Activated T-helper 17 cell treated with anti-CD3 and anti-CD28 coated beads, Interleukin-2, amount 50 U/mL, for 72 hours (primary cell): Measurements from ENCODE around the gene GOSR1. TPM values are rescaled to one million over a fixed set of nuclear protein-coding genes. Genes with fewer than 3 reads are reported as not detected.
"Not testable (repeated sequence)": the region's sequence is repeated elsewhere in the genome, so short reads cannot be mapped to it uniquely, and the experiment has no call there.

Experiments used
- ATAC-seq: fragments of 150-1000 bp; cut with Tn5 transposase; replicated peaks from 2 replicates; pipeline ENCODE4 v1.10.0; 2021; ENCODE audit warnings: mild to moderate bottlenecking, moderate library complexity
- H3K27ac Mint-ChIP-seq: one replicate; pipeline ENCODE4 v1.8.0; 2022; ENCODE audit warnings: mixed read lengths
- H3K27me3 Mint-ChIP-seq: one replicate; pipeline ENCODE4 v1.8.0; 2022; ENCODE audit warnings: mixed read lengths
- H3K36me3 Mint-ChIP-seq: one replicate; pipeline ENCODE4 v1.8.0; 2022; ENCODE audit warnings: low read depth, mild to moderate bottlenecking, mixed read lengths
- H3K4me1 Mint-ChIP-seq: one replicate; pipeline ENCODE4 v1.8.0; 2022; ENCODE audit warnings: mixed read lengths
- H3K4me3 Mint-ChIP-seq: one replicate; pipeline ENCODE4 v1.8.0; 2022; ENCODE audit warnings: mild to moderate bottlenecking, mixed read lengths
- H3K9me3 Mint-ChIP-seq: one replicate; pipeline ENCODE4 v1.8.0; 2022; ENCODE audit warnings: mixed read lengths
- total RNA-seq, 2 donors: library from RNA; stranded (reverse); gene quantifications; one replicate each; pipeline ENCODE4 v1.2.3, GENCODE V29; 2022

The GOSR1 gene
- total RNA-seq, 2 donors from 2014 or later, result 42.4 to 45.2 TPM

GRCh38 chr17:30545024-30545423 lies 67.8 kb downstream of the GOSR1 start:
- no peaks in the 10 kb centered on the region for H3K27me3 Mint-ChIP-seq
- no peak for ATAC-seq
- H3K9me3 Mint-ChIP-seq, result no peaks in the 10 kb centered on the region

GRCh38 chr17:30547778-30548573 lies 70.8 kb downstream of the GOSR1 start:
- no peak for ATAC-seq
- H3K9me3 Mint-ChIP-seq, result no peaks in the 10 kb centered on the region
- H3K27ac Mint-ChIP-seq, result no peak overlapping the region
- no peaks in the 10 kb centered on the region for H3K27me3 Mint-ChIP-seq
- H3K36me3 Mint-ChIP-seq, result no peaks in the 10 kb centered on the region
- H3K4me3 Mint-ChIP-seq, result no peak overlapping the region
- no peaks in the 10 kb centered on the region for H3K4me1 Mint-ChIP-seq

More at GRCh38 chr17:30545024-30545423, 67.8 kb downstream of the GOSR1 start:
- Mint-ChIP-seq H3K36me3 (no peaks in the 10 kb centered on the region), H3K4me1 (no peaks in the 10 kb centered on the region), H3K4me3 (no peak overlapping the region), H3K27ac (no peak overlapping the region)

GRCh38 chr17:30549181-30549580 lies 72.0 kb downstream of the GOSR1 start:
- H3K27ac Mint-ChIP-seq, H3K4me1 Mint-ChIP-seq, H3K9me3 Mint-ChIP-seq, H3K36me3 Mint-ChIP-seq, ATAC-seq, H3K27me3 Mint-ChIP-seq, H3K4me3 Mint-ChIP-seq: not testable (repeated sequence)

GRCh38 chr17:30549864-30550511 lies 72.8 kb downstream of the GOSR1 start:
- Mint-ChIP-seq H3K27me3 (no peaks in the 10 kb centered on the region), H3K4me3 (no peak overlapping the region), H3K4me1 (no peaks in the 10 kb centered on the region), H3K36me3 (no peaks in the 10 kb centered on the region), H3K27ac (no peak overlapping the region), H3K9me3 (no peaks in the 10 kb centered on the region)
- ATAC-seq, result no peak

- Mint-ChIP-seq H3K36me3 (no peaks in the 10 kb centered on the region), H3K27me3 (no peaks in the 10 kb centered on the region), H3K4me3 (no peak overlapping the region), H3K4me1 (no peaks in the 10 kb centered on the region), H3K9me3 (no peaks in the 10 kb centered on the region), H3K27ac (no peak overlapping the region)
- ATAC-seq, result peak; percentile 55
Observed at GRCh38 chr17:30550512-30551273, 73.5 kb downstream of the GOSR1 start.

- H3K9me3 Mint-ChIP-seq, H3K4me3 Mint-ChIP-seq, H3K4me1 Mint-ChIP-seq, H3K27me3 Mint-ChIP-seq, ATAC-seq, H3K36me3 Mint-ChIP-seq, H3K27ac Mint-ChIP-seq: not testable (repeated sequence)
Observed at GRCh38 chr17:30551274-30551995, 74.2 kb downstream of the GOSR1 start.

- Mint-ChIP-seq H3K9me3 (no peaks in the 10 kb centered on the region), H3K36me3 (no peaks in the 10 kb centered on the region), H3K4me3 (no peak overlapping the region), H3K27me3 (no peaks in the 10 kb centered on the region), H3K4me1 (no peaks in the 10 kb centered on the region), H3K27ac (no peak overlapping the region)
- no peak for ATAC-seq
Observed at GRCh38 chr17:30551996-30552339, 74.8 kb downstream of the GOSR1 start.

- no peaks in the 10 kb centered on the region for H3K9me3 Mint-ChIP-seq
- H3K4me3 Mint-ChIP-seq, result no peak overlapping the region
- no peaks in the 10 kb centered on the region for H3K36me3 Mint-ChIP-seq
- H3K4me1 Mint-ChIP-seq, result no peaks in the 10 kb centered on the region
- no peak for ATAC-seq
- no peak overlapping the region for H3K27ac Mint-ChIP-seq
- no peaks in the 10 kb centered on the region for H3K27me3 Mint-ChIP-seq
Observed at GRCh38 chr17:30552994-30553566, 75.9 kb downstream of the GOSR1 start.

- peak overlapping the region; percentile 25 for H3K27ac Mint-ChIP-seq
- not testable (repeated sequence) for H3K36me3 Mint-ChIP-seq, H3K9me3 Mint-ChIP-seq, H3K27me3 Mint-ChIP-seq, H3K4me1 Mint-ChIP-seq, ATAC-seq, H3K4me3 Mint-ChIP-seq
Observed at GRCh38 chr17:30553823-30554440, 76.7 kb downstream of the GOSR1 start.

- H3K27me3 Mint-ChIP-seq, result no peaks in the 10 kb centered on the region
- ATAC-seq, result no peak
Observed at GRCh38 chr17:30554839-30555751, 77.9 kb downstream of the GOSR1 start.

GRCh38 chr17:30555942-30556341 lies 78.7 kb downstream of the GOSR1 start:
- no peaks in the 10 kb centered on the region for H3K27me3 Mint-ChIP-seq
- H3K4me3 Mint-ChIP-seq, result no peak overlapping the region
- no peaks in the 10 kb centered on the region for H3K4me1 Mint-ChIP-seq
- ATAC-seq, result no peak
- no peaks in the 10 kb centered on the region for H3K36me3 Mint-ChIP-seq
- H3K9me3 Mint-ChIP-seq, result no peaks in the 10 kb centered on the region
- H3K27ac Mint-ChIP-seq, result no peak overlapping the region

More at GRCh38 chr17:30554839-30555751, 77.9 kb downstream of the GOSR1 start:
- Mint-ChIP-seq H3K27ac (no peak overlapping the region), H3K4me3 (no peak overlapping the region), H3K36me3 (no peaks in the 10 kb centered on the region), H3K4me1 (no peaks in the 10 kb centered on the region), H3K9me3 (no peaks in the 10 kb centered on the region)

GRCh38 chr17:30556374-30557332 lies 79.4 kb downstream of the GOSR1 start:
- ATAC-seq, result no peak
- Mint-ChIP-seq H3K9me3 (no peaks in the 10 kb centered on the region), H3K27me3 (no peaks in the 10 kb centered on the region), H3K4me3 (no peak overlapping the region), H3K36me3 (no peaks in the 10 kb centered on the region), H3K27ac (no peak overlapping the region), H3K4me1 (no peaks in the 10 kb centered on the region)
